ENCODE data around the gene PDIK1L.

The PDIK1L gene

DNA sequence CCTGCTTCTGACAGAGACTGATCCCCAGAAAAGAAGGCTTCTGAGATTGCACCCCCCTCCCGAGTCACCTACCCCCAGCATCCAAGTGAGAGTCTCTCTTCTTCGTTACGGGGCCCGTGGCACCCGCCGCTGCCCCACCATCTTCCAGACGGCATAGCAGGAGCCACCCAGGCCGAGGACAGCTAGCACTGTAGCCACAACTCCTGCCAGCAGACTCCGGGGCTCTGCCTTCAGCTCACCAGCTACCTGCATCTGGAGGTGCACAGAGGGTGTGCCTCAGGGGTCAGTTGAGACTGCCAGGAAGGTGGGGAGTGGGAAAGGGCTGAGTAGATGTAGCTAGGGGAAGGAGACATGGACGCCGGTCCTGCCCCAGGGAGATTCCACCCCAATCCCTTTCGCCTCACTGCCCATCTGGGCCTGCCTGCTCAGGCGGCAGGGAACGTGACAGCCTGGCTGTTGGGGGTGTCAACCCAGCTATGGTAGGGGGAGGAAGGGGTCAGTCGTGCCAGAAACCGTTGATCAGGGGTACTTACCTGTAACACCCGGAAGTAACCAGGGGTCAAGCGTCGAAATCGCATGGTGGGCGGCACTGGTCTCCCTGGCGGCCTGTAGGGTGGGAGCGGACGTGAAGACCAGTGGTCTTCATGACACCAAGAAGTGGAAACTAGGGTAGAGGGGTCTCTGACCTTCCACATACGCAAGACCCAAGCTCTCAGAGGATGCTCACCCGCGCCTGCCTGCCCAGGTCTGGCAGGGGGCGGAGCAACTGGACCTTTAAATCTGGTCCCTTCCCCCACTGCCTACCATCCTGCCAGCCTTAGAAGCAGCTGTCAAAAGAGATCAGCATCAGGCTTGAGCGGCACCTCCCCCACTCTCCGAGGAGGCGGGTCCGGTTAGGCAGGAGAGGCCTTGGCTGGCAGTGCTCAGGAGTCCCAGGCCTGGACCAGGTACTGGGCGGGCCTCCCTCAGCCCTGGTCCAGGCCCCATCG, 59.8 kb downstream of the PDIK1L start, which contains the start of gene ZNF593OS:
TSS of gene ZNF593OS (minus strand) at position 749 of the 989 bp plus-strand sequence. CDS start at position 578, 171 bp downstream.
- no peak for DNase-seq (ENCODE audit: low spot score)
